GM23338 (cell line): Measurements from ENCODE around the gene FETUB.

Experiments
- EZH2 ChIP-seq: fragments of 200-600 bp; sonication (generic); IDR thresholded peaks from one replicate; pipeline ENCODE4 v1.8.0; 2017; ENCODE audit warnings: antibody characterized with exemption, mild to moderate bottlenecking, low read depth; ENCODE audit not compliant: unreplicated experiment
- EZH2phosphoT487 ChIP-seq: fragments of 200-600 bp; sonication (generic); IDR thresholded peaks from one replicate; pipeline ENCODE4 v1.8.1; 2018; ENCODE audit warnings: antibody characterized with exemption; ENCODE audit not compliant: unreplicated experiment
- POLR2AphosphoS5 ChIP-seq: IDR thresholded peaks from 2 replicates; pipeline ENCODE4 v1.6.1; 2016; ENCODE audit warnings: antibody characterized with exemption, low read depth
- REST ChIP-seq: IDR thresholded peaks from one replicate; pipeline ENCODE4 v1.6.1; 2018; ENCODE audit warnings: antibody characterized with exemption; ENCODE audit not compliant: unreplicated experiment
- TF ChIP-seq, protein P1 (sequence below), 2 experiments: fragments of 200-600 bp in 1 of 2; sonication (generic) in 1 of 2; conservative IDR thresholded peaks; 2 replicates each; pipeline versions ENCODE4 v1.5.1 to v1.6.1; 2016 to 2017; ENCODE audit warnings: antibody characterized with exemption in 2 of 2, low read depth in 2 of 2, mild to moderate bottlenecking in 2 of 2, moderate library complexity in 1 of 2

DNA sequence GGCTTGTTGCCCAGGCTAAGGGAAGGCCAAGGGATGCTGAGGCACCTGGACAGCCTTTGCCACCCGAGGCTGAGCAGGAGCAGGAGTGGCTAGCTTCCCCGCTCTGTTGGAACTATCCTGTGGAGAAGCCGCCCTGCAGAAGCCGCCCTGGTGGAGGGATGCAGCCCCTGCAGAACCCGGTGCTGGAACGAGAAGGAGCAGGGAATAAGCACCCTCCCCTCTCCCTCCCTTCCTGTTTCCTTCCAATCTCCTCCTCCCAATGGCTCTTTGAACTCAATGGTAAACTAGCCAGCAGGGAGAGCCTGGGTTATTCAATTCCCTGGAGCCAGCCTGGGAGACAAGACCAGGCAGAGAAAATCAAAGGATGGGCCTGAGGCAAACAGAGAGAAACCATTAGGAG is 13.8 kb downstream of the FETUB start:
- TF ChIP-seq, protein P1, sequence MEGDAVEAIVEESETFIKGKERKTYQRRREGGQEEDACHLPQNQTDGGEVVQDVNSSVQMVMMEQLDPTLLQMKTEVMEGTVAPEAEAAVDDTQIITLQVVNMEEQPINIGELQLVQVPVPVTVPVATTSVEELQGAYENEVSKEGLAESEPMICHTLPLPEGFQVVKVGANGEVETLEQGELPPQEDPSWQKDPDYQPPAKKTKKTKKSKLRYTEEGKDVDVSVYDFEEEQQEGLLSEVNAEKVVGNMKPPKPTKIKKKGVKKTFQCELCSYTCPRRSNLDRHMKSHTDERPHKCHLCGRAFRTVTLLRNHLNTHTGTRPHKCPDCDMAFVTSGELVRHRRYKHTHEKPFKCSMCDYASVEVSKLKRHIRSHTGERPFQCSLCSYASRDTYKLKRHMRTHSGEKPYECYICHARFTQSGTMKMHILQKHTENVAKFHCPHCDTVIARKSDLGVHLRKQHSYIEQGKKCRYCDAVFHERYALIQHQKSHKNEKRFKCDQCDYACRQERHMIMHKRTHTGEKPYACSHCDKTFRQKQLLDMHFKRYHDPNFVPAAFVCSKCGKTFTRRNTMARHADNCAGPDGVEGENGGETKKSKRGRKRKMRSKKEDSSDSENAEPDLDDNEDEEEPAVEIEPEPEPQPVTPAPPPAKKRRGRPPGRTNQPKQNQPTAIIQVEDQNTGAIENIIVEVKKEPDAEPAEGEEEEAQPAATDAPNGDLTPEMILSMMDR (conservative IDR thresholded peaks at IDR 0.05; ENCODE audit: low read depth in 2 of 2), result peak; percentile 37 to 45; a peak in 2 of 4 replicates
- TF ChIP-seq REST (no peak), POLR2AphosphoS5 (no peak), EZH2phosphoT487 (no peak), EZH2 (no peak)
